Peyer's patch (tissue), 4 donors: ENCODE data around the gene HDAC4.

Experiments
- CTCF ChIP-seq, 6 experiments: fragments of 450-650 bp in 4 of 6; fragments of 200-600 bp in 2 of 6; sonication (generic) in 1 of 6; IDR thresholded peaks; one replicate each; pipeline ENCODE4 v1.5.1; 2017 to 2019; ENCODE audit warnings: antibody characterized with exemption in 6 of 6, mild to moderate bottlenecking in 3 of 6, moderate library complexity in 1 of 6
- POLR2A ChIP-seq, 2 donors: fragments of 450-650 bp; IDR thresholded peaks; one replicate each; pipeline ENCODE4 v1.5.1; 2017; ENCODE audit warnings: antibody characterized with exemption in 2 of 2, mild to moderate bottlenecking in 2 of 2, moderate library complexity in 2 of 2

GRCh38 chr2:239005586-239005985 is 395.2 kb downstream of the HDAC4 start:
- TF ChIP-seq CTCF (IDR thresholded peaks at IDR 0.05) (no peak), POLR2A (IDR thresholded peaks at IDR 0.05) (no peak)
